Activated CD4-positive, alpha-beta memory T cell treated with anti-CD3 and anti-CD28 coated beads, Interleukin-2, amount 10 ng/mL, durations not matched to agents 7 days and 5 days (primary cell): ENCODE results near the gene MARVELD3. TPM values are rescaled to one million over a fixed set of nuclear protein-coding genes. Genes with fewer than 3 reads are reported as not detected.
"Not testable (repeated sequence)": the region's sequence is repeated elsewhere in the genome, so short reads cannot be mapped to it uniquely, and the experiment has no call there.

Experiments
- CTCF ChIA-PET: fragments of 350-600 bp; sonication (Branson Sonifier 250); formaldehyde crosslinking; loops from one replicate; lab custom pipeline; 2021; ENCODE audit warnings: antibody characterized with exemption, inconsistent platforms; lab: Charles Lee
- POLR2A ChIA-PET: fragments of 350-600 bp; sonication (Branson Sonifier 250); formaldehyde crosslinking; loops from one replicate; lab custom pipeline; 2021; ENCODE audit warnings: antibody characterized with exemption; lab: Charles Lee
- DNase-seq: peaks from one replicate; pipeline ENCODE4 v3.0.0-alpha.2; 2020
- H3K27ac Mint-ChIP-seq: one replicate; pipeline ENCODE4 v1.8.0; 2021; ENCODE audit warnings: mild to moderate bottlenecking, mixed read lengths
- H3K27me3 Mint-ChIP-seq: one replicate; pipeline ENCODE4 v1.8.0; 2021; ENCODE audit warnings: mixed read lengths
- H3K36me3 Mint-ChIP-seq: one replicate; pipeline ENCODE4 v1.8.0; 2021; ENCODE audit warnings: low read depth, mixed read lengths
- H3K4me1 Mint-ChIP-seq: one replicate; pipeline ENCODE4 v1.8.0; 2021; ENCODE audit warnings: mixed read lengths
- H3K4me3 Mint-ChIP-seq: one replicate; pipeline ENCODE4 v1.8.0; 2021; ENCODE audit warnings: mild to moderate bottlenecking, mixed read lengths
- H3K9me3 Mint-ChIP-seq: one replicate; pipeline ENCODE4 v1.8.0; 2021; ENCODE audit warnings: mixed read lengths
- total RNA-seq, 2 experiments: library from RNA; stranded (reverse); gene quantifications; one replicate each; pipeline ENCODE4 v1.2.3, GENCODE V29; 2021

MARVELD3 gene
- total RNA-seq, 2 experiments from 2014 or later: 0.15 TPM

- ChIA-PET POLR2A (no interaction called here), CTCF (interaction anchor here (1.2 kb wide), 1 partner anchor 70 kb away, joined by 3 read pairs; no protein-coding TSS in a partner anchor)
- Mint-ChIP-seq H3K27me3 (no peaks in the 10 kb centered on the region), H3K27ac (no peak overlapping the region), H3K36me3 (peaks cover 13% of the 10 kb centered on the region), H3K4me3 (no peak overlapping the region), H3K9me3 (no peaks in the 10 kb centered on the region), H3K4me1 (peaks cover 1% of the 10 kb centered on the region)
- no peak for DNase-seq
Measured at GRCh38 chr16:71681360-71681759, 55.4 kb downstream of the MARVELD3 start.

- H3K4me3 Mint-ChIP-seq, POLR2A ChIA-PET, H3K9me3 Mint-ChIP-seq, H3K27me3 Mint-ChIP-seq, H3K4me1 Mint-ChIP-seq, DNase-seq, H3K27ac Mint-ChIP-seq, H3K36me3 Mint-ChIP-seq: not testable (repeated sequence)
- CTCF ChIA-PET: interaction anchor here (0.7 to 1.6 kb wide), 2 partner anchors 74 to 101 kb away, joined by 3 read pairs; no protein-coding TSS in a partner anchor
Measured at GRCh38 chr16:71684280-71684679, 58.3 kb downstream of the MARVELD3 start.

Other genes starting within 250 kb of the MARVELD3 start
- not detected for gene TLE7, start 184.1 kb upstream of the MARVELD3 start, total RNA-seq
- gene ZNF23, start 163.9 kb upstream of the MARVELD3 start, total RNA-seq: 1 to 10 TPM; 6.0 to 7.3 TPM
- gene ZNF19, start 136.9 kb upstream of the MARVELD3 start, total RNA-seq: 1 to 10 TPM; 2.1 to 2.8 TPM
- gene CHST4, start 99.8 kb upstream of the MARVELD3 start, total RNA-seq: not detected
- gene TAT, start 49.1 kb upstream of the MARVELD3 start, total RNA-seq: not detected
- 1 to 10 TPM; 7.4 TPM for gene PHLPP2, start 98.5 kb downstream of the MARVELD3 start, total RNA-seq
- gene AP1G1, start 182.7 kb downstream of the MARVELD3 start, total RNA-seq: 10 to 100 TPM; 78.7 to 82.6 TPM
- gene ATXN1L, start 219.8 kb downstream of the MARVELD3 start, total RNA-seq: 10 to 100 TPM; 23.6 to 24.8 TPM